Activated CD4-positive, alpha-beta T cell treated with anti-CD3 and anti-CD28 coated beads, Interleukin-2, amount 10 ng/mL, durations not matched to agents 7 days and 5 days (primary cell): ENCODE measurements around the gene MAP4. TPM values are rescaled to one million over a fixed set of nuclear protein-coding genes. Genes with fewer than 3 reads are reported as not detected.
"Not testable (repeated sequence)": the region's sequence is repeated elsewhere in the genome, so short reads cannot be mapped to it uniquely, and the experiment has no call there.

ENCODE experiments used
- CTCF ChIA-PET: fragments of 350-600 bp; sonication (Branson Sonifier 250); formaldehyde crosslinking; loops from one replicate; lab custom pipeline; 2021; ENCODE audit warnings: antibody characterized with exemption; lab: Charles Lee
- POLR2A ChIA-PET: fragments of 350-600 bp; sonication (Branson Sonifier 250); formaldehyde crosslinking; loops from one replicate; lab custom pipeline; 2021; ENCODE audit warnings: antibody characterized with exemption; lab: Charles Lee
- DNase-seq: peaks from one replicate; pipeline ENCODE4 v3.0.0-alpha.2; 2020
- H3K27ac Mint-ChIP-seq: one replicate; pipeline ENCODE4 v1.8.0; 2021; ENCODE audit warnings: mild to moderate bottlenecking, moderate library complexity, mixed read lengths
- H3K27me3 Mint-ChIP-seq: one replicate; pipeline ENCODE4 v1.8.0; 2021; ENCODE audit warnings: mixed read lengths
- H3K36me3 Mint-ChIP-seq: one replicate; pipeline ENCODE4 v1.8.0; 2021; ENCODE audit warnings: low read depth, mixed read lengths
- H3K4me1 Mint-ChIP-seq: one replicate; pipeline ENCODE4 v1.8.0; 2021; ENCODE audit warnings: mixed read lengths
- H3K4me3 Mint-ChIP-seq: one replicate; pipeline ENCODE4 v1.8.0; 2021; ENCODE audit warnings: mild to moderate bottlenecking, moderate library complexity, mixed read lengths
- H3K9me3 Mint-ChIP-seq: one replicate; pipeline ENCODE4 v1.8.0; 2021; ENCODE audit warnings: mixed read lengths
- total RNA-seq, 2 experiments: library from RNA; stranded (reverse); gene quantifications; one replicate each; pipeline ENCODE4 v1.2.3, GENCODE V29; 2021

MAP4 gene
- total RNA-seq, 2 experiments from 2014 or later = 106 to 110 TPM

DNA sequence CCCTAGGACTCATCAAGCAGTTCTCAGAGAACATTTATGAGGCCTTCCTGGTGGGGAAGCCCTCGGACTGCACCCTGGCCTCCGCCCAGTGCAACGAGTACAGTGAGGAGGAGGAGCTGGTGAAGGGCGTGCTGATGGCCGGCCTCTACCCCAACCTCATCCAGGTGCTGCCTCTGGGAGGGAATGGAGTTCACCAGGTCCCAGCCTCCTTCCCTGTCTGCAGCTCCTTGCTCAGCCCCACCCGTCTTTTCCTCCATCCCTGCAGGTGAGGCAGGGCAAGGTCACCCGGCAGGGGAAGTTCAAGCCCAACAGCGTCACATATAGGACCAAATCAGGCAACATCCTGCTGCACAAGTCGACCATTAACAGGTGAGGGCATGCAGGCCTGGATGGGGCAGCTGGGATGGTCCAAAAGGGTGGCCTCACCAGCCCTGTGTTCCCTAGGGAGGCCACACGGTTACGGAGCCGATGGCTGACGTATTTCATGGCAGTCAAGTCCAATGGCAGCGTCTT is 167.0 kb downstream of the MAP4 start:
- no peak for DNase-seq
- Mint-ChIP-seq H3K36me3 (peaks cover 28% of the 10 kb centered on the region), H3K27me3 (no peaks in the 10 kb centered on the region), H3K4me1 (no peaks in the 10 kb centered on the region), H3K9me3 (no peaks in the 10 kb centered on the region), H3K4me3 (no peak overlapping the region), H3K27ac (no peak overlapping the region)
- POLR2A ChIA-PET = no interaction called here
- CTCF ChIA-PET = interaction anchor here (1.7 kb wide), 1 partner anchor 11 kb away, joined by 3 read pairs; no protein-coding TSS in a partner anchor

GRCh38 chr3:47848599-47849117 is 167.6 kb downstream of the MAP4 start:
- H3K9me3 Mint-ChIP-seq = no peaks in the 10 kb centered on the region
- no peaks in the 10 kb centered on the region for H3K27me3 Mint-ChIP-seq
- no peak overlapping the region for H3K27ac Mint-ChIP-seq
- no peaks in the 10 kb centered on the region for H3K4me1 Mint-ChIP-seq
- peaks cover 28% of the 10 kb centered on the region for H3K36me3 Mint-ChIP-seq
- ChIA-PET CTCF (interaction anchor here (0.6 kb wide), 1 partner anchor 13 kb away, joined by 5 read pairs; no protein-coding TSS in a partner anchor), POLR2A (no interaction called here)
- DNase-seq = no peak
- no peak overlapping the region for H3K4me3 Mint-ChIP-seq

- ChIA-PET CTCF (interaction anchor here (0.6 kb wide), 1 partner anchor 13 kb away, joined by 5 read pairs; no protein-coding TSS in a partner anchor), POLR2A (no interaction called here)
- Mint-ChIP-seq H3K4me1 (no peaks in the 10 kb centered on the region), H3K4me3 (no peak overlapping the region), H3K36me3 (peaks cover 34% of the 10 kb centered on the region), H3K27me3 (no peaks in the 10 kb centered on the region), H3K27ac (no peak overlapping the region), H3K9me3 (no peaks in the 10 kb centered on the region)
- no peak for DNase-seq
These were observed 168.3 kb downstream of the MAP4 start for GRCh38 chr3:47847801-47848518.

DNA sequence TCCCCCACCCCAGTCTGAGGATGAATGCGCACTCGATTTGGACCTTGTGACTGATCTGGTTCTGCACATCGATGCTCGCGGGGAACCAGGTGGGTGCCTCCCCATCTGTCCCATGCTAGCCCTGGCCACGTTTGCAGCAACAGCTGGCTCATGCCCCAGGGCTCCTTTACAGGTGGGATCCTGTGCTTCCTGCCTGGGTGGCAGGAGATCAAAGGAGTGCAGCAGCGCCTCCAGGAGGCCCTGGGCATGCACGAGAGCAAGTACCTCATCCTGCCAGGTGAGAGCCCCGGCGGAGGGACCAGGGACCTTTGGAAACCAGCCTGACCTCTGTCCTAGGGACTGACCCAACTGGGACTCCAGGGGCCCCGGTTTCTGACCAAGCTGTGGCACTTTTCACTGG is 169.0 kb downstream of the MAP4 start:
- Mint-ChIP-seq H3K4me3 (no peak overlapping the region), H3K27me3 (no peaks in the 10 kb centered on the region), H3K36me3 (peaks cover 39% of the 10 kb centered on the region), H3K9me3 (no peaks in the 10 kb centered on the region), H3K4me1 (no peaks in the 10 kb centered on the region), H3K27ac (no peak overlapping the region)
- ChIA-PET CTCF (no interaction called here), POLR2A (no interaction called here)
- DNase-seq = no peak

DNA sequence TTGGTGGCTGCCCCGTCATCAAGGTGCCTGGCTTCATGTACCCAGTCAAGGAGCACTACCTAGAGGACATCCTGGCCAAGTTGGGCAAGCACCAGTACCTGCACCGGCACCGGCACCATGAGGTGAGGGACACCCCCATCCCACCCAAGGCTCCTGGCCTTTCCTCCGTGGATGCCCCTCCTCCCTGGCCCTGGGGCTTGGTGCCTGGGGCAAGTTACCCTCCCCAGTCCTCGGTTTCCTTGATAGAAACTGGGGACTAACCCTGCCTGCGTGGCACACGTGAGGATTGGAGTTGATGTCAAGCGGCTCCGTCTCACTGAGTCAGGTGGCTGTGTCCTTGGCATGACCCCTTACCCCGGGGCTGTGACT is 169.4 kb downstream of the MAP4 start:
- Mint-ChIP-seq H3K4me1 (no peaks in the 10 kb centered on the region), H3K27ac (no peak overlapping the region), H3K4me3 (no peak overlapping the region), H3K9me3 (no peaks in the 10 kb centered on the region), H3K27me3 (no peaks in the 10 kb centered on the region), H3K36me3 (peaks cover 42% of the 10 kb centered on the region)
- CTCF ChIA-PET = no interaction called here
- DNase-seq = no peak
- POLR2A ChIA-PET = no interaction called here

DNA sequence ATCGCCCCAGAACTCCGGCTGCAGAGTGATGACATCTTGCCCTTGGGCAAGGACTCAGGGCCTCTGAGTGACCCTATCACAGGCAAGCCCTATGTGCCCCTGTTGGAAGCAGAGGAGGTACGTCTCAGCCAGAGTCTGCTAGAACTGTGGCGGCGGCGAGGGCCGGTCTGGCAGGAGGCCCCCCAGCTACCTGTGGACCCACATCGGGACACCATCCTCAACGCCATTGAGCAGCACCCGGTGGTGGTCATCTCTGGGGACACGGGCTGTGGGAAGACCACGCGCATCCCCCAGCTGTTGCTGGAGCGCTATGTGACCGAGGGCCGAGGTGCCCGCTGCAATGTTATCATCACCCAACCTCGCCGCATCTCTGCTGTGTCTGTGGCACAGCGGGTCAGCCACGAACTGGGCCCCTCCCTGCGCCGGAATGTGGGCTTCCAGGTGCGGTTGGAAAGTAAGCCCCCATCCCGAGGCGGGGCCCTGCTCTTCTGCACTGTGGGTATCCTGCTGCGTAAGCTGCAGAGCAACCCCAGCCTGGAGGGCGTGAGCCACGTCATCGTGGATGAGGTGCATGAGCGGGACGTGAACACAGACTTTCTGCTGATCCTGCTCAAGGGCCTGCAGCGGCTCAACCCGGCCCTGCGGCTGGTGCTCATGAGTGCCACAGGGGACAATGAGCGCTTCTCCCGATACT is 169.9 kb downstream of the MAP4 start:
- no peak for DNase-seq
- no peaks in the 10 kb centered on the region for H3K4me1 Mint-ChIP-seq
- H3K4me3 Mint-ChIP-seq = no peak overlapping the region
- H3K36me3 Mint-ChIP-seq = peaks cover 47% of the 10 kb centered on the region
- ChIA-PET POLR2A (no interaction called here), CTCF (no interaction called here)
- H3K27ac Mint-ChIP-seq = no peak overlapping the region
- H3K9me3 Mint-ChIP-seq = no peaks in the 10 kb centered on the region
- H3K27me3 Mint-ChIP-seq = no peaks in the 10 kb centered on the region

DNA sequence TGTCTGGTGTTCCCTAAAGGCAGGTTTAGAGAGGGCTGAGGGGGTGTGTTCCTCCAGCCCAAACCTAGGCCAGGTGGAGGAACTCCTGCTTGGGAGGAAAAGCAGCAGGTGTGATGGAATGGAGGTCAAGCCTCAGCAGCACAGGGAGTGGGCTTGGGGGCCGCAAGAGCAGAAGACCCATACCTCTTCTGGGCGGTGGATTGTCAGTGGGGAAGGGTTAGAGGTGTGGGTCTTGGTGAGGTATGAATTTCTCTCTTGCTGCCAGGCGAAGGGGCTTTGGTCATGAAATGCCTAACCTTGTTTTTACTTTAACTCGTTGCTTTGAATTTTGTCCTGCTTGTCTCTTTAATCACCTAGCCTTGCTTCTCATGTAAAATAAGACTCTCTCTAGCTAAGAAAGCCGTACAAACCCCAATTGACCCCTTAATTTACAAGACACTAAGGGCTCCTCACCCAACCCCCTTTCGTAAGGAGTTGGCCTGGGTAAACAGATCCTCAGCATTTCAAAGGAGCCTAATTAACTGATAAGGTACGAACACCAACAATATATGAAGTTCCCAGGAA is 174.3 kb downstream of the MAP4 start:
- POLR2A ChIA-PET = no interaction called here
- no peak for DNase-seq
- Mint-ChIP-seq H3K9me3 (no peaks in the 10 kb centered on the region), H3K27ac (no peak overlapping the region), H3K36me3 (peaks cover 47% of the 10 kb centered on the region), H3K4me1 (no peaks in the 10 kb centered on the region), H3K27me3 (no peaks in the 10 kb centered on the region), H3K4me3 (no peak overlapping the region)
- CTCF ChIA-PET = interaction anchor here (1.4 kb wide), 1 partner anchor 148 kb away, joined by 3 read pairs; no protein-coding TSS in a partner anchor

GRCh38 chr3:47838503-47838902 is 177.7 kb downstream of the MAP4 start:
- DNase-seq = no peak
- no peaks in the 10 kb centered on the region for H3K27me3 Mint-ChIP-seq
- ChIA-PET POLR2A (no interaction called here), CTCF (interaction anchor here (0.8 to 3.4 kb wide), 7 partner anchors 13 to 160 kb away, joined by 3 to 31 read pairs (median 5); no protein-coding TSS in a partner anchor)
- no peak overlapping the region for H3K4me3 Mint-ChIP-seq
- H3K4me1 Mint-ChIP-seq = no peaks in the 10 kb centered on the region
- no peaks in the 10 kb centered on the region for H3K9me3 Mint-ChIP-seq
- peaks cover 46% of the 10 kb centered on the region for H3K36me3 Mint-ChIP-seq
- no peak overlapping the region for H3K27ac Mint-ChIP-seq

GRCh38 chr3:47836986-47837385 is 179.2 kb downstream of the MAP4 start:
- no peak for DNase-seq
- CTCF ChIA-PET = interaction anchor here (0.6 to 3.4 kb wide), 10 partner anchors 8 to 314 kb away, joined by 3 to 31 read pairs (median 4); no protein-coding TSS in a partner anchor
- POLR2A ChIA-PET = no interaction called here
- H3K9me3 Mint-ChIP-seq = no peaks in the 10 kb centered on the region
- H3K4me3 Mint-ChIP-seq = no peak overlapping the region
- no peaks in the 10 kb centered on the region for H3K4me1 Mint-ChIP-seq
- peaks cover 40% of the 10 kb centered on the region for H3K36me3 Mint-ChIP-seq
- no peak overlapping the region for H3K27ac Mint-ChIP-seq
- H3K27me3 Mint-ChIP-seq = no peaks in the 10 kb centered on the region

DNA sequence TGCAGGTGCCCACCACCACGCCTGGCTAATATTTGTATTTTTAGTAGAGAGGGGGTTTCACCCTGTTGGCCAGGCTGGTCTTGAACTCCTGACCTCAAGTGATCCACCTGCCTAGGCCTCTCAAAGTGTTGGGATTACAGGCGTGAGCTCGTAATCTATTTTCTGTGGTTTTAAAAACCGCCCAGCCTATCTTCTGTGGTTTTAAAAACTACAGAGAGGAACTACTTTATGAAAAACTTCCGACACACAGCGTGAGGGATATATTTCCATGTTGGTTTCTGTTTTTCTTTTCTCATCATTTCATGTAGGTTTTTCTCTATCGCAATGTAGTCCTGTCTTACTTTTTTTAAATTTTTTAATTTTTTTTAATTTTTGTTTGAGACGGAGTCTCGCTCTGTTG is 186.7 kb downstream of the MAP4 start:
- Mint-ChIP-seq H3K27ac (peak overlapping the region; percentile 79), H3K4me1 (peaks cover 36% of the 10 kb centered on the region), H3K36me3 (peaks cover 55% of the 10 kb centered on the region)
- H3K27me3 Mint-ChIP-seq, H3K4me3 Mint-ChIP-seq, H3K9me3 Mint-ChIP-seq: not testable (repeated sequence)
- ChIA-PET POLR2A (interaction anchor here (0.8 kb wide), 1 partner anchor 164 kb away, joined by 3 read pairs; no protein-coding TSS in a partner anchor), CTCF (interaction anchor here (1.7 kb wide), 1 partner anchor 8 kb away, joined by 4 read pairs; no protein-coding TSS in a partner anchor)
- DNase-seq = peak; percentile 31

DNA sequence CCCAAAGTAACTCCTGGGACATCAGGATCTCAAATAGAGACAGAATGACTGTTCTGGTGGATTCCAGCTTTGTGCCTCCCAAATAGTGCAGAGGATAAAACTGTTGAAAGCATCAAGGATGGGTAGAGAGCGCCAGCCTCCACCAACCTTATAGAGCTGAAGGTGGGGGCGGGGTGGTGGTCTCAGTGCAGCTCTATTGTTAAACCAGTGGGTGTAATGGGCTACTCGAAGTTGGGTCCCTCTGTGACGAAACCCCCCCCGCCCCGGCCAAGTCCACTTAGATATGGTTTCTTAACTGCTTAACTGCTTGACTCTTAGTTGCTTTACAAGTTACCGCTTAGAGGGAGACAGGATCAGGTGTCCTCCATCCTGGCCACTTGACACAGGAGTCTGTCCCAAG is 190.6 kb downstream of the MAP4 start:
- Mint-ChIP-seq H3K4me1 (peaks cover 35% of the 10 kb centered on the region), H3K4me3 (peak overlapping the region; percentile 89), H3K27ac (peak overlapping the region; percentile 90), H3K27me3 (no peaks in the 10 kb centered on the region), H3K9me3 (peaks cover 4% of the 10 kb centered on the region), H3K36me3 (peaks cover 38% of the 10 kb centered on the region)
- CTCF ChIA-PET = interaction anchor here (0.6 to 5.3 kb wide), 23 partner anchors 8 to 357 kb away, joined by 3 to 31 read pairs (median 4); no protein-coding TSS in a partner anchor
- POLR2A ChIA-PET = interaction anchor here (0.5 kb wide), 1 partner anchor 259 kb away, joined by 5 read pairs; no protein-coding TSS in a partner anchor
- no peak for DNase-seq
